Suppressor macrophage treated with lipopolysaccharide for 4 hours (primary cell): Measurements from ENCODE around the gene MAP1LC3A.

Source experiments
- DNase-seq: peaks from one replicate; pipeline ENCODE4 v3.0.0-alpha.2; 2020

MAP1LC3A gene

GRCh38 chr20:34530342-34530741, 28.2 kb upstream of the MAP1LC3A start:
- no peak for DNase-seq

- DNase-seq, result no peak
Measured at GRCh38 chr20:34531608-34532265, 26.8 kb upstream of the MAP1LC3A start.

- DNase-seq, result no peak
Measured at GRCh38 chr20:34532320-34532719, 26.2 kb upstream of the MAP1LC3A start.

- DNase-seq, result no peak
Measured at GRCh38 chr20:34532756-34533155, 25.8 kb upstream of the MAP1LC3A start.

GRCh38 chr20:34534391-34535165, 23.9 kb upstream of the MAP1LC3A start:
- no peak for DNase-seq

- no peak for DNase-seq
Measured at GRCh38 chr20:34535301-34535840, 23.1 kb upstream of the MAP1LC3A start.

GRCh38 chr20:34535857-34536256, 22.7 kb upstream of the MAP1LC3A start:
- no peak for DNase-seq

- peak; percentile 22 for DNase-seq
Measured at GRCh38 chr20:34536798-34537394, 21.6 kb upstream of the MAP1LC3A start.

GRCh38 chr20:34537651-34538050, 20.9 kb upstream of the MAP1LC3A start:
- no peak for DNase-seq

- DNase-seq, result peak; percentile 69
Measured at GRCh38 chr20:34538671-34539123, 19.8 kb upstream of the MAP1LC3A start.

- no peak for DNase-seq
Measured at GRCh38 chr20:34539756-34540155, 18.8 kb upstream of the MAP1LC3A start.

- DNase-seq, result no peak
Measured at GRCh38 chr20:34540596-34541263, 17.8 kb upstream of the MAP1LC3A start.

GRCh38 chr20:34541264-34541901, 17.1 kb upstream of the MAP1LC3A start:
- DNase-seq, result no peak

GRCh38 chr20:34541917-34542316, 16.6 kb upstream of the MAP1LC3A start:
- no peak for DNase-seq

GRCh38 chr20:34542439-34542838, 16.1 kb upstream of the MAP1LC3A start:
- no peak for DNase-seq

- DNase-seq, result no peak
Measured at GRCh38 chr20:34543463-34544056, 15.0 kb upstream of the MAP1LC3A start.

GRCh38 chr20:34544109-34544796, 14.3 kb upstream of the MAP1LC3A start:
- DNase-seq, result no peak

GRCh38 chr20:34546751-34547181, 11.8 kb upstream of the MAP1LC3A start:
- no peak for DNase-seq

- DNase-seq, result no peak
Measured at GRCh38 chr20:34547844-34548613, 10.5 kb upstream of the MAP1LC3A start.

- DNase-seq, result no peak
Measured at GRCh38 chr20:34549291-34549928, 9.1 kb upstream of the MAP1LC3A start.
